Measurements from ENCODE around the gene MFF. TPM values are rescaled to one million over a fixed set of nuclear protein-coding genes. Genes with fewer than 3 reads are reported as not detected.

Gene MFF
- total and polyA plus RNA-seq, 10 of the 15 experiments (the other 5 are each of a cell fraction or from before 2014, with no cell fraction given), result 19.6 to 131 (median 106) TPM

- ChIA-PET CTCF (no interaction called here), RAD21 (ENCODE audit: unreplicated experiment) (interaction anchor here (1.3 kb wide), 1 partner anchor 22 kb away, joined by 3 read pairs; no protein-coding TSS in a partner anchor), SMC1A (ENCODE audit: uncharacterized antibody, unreplicated experiment) (no interaction called here), POLR2A (no interaction called here)
- H3K4me2 ChIP-seq (ENCODE audit: control insufficient read depth, insufficient read depth), result no peak overlapping the region
- no peak overlapping the region for H3K27ac ChIP-seq (ENCODE audit: control insufficient read depth, insufficient read depth)
- no peak overlapping the region for H3K4me3 ChIP-seq
- 53% methylated on average over 9 of the region's 9 CpGs for WGBS (ENCODE audit: insufficient coverage, insufficient replicate concordance, low lambda C conversion rate, missing lambda C conversion rate)
- BruUV-seq (replicated peaks), result no TSS peak
- peak; percentile 34 for TF ChIP-seq RUNX3 (IDR thresholded peaks at IDR 0.05; ENCODE audit: low read length)
- no peak for TF ChIP-seq MXI1 (IDR thresholded peaks at IDR 0.05; ENCODE audit: low read depth, low read length)
- intact Hi-C loops (cut with micrococcal nuclease; ENCODE audit: unreplicated experiment), result no loop called here
- DNase-seq (ENCODE audit: low read depth, low spot score), result no peak
- H3K9me3 ChIP-seq (replicated peaks; ENCODE audit: control insufficient read depth, insufficient read depth, low read length), result no peaks in the 10 kb centered on the region
- no peaks in the 10 kb centered on the region for H3K4me1 ChIP-seq (ENCODE audit: control insufficient read depth, insufficient read depth, low read length)
- no peaks in the 10 kb centered on the region for H3K79me2 ChIP-seq (ENCODE audit: control insufficient read depth, insufficient read depth, low read length)
- H2AFZ ChIP-seq (ENCODE audit: control insufficient read depth, low read depth, low read length), result no peak overlapping the region
- no peak for ATAC-seq
- H3K27me3 ChIP-seq (replicated peaks in 1 of 2; ENCODE audit: control insufficient read depth in 2 of 2, insufficient read depth in 2 of 2, low read length in 1 of 2), result no peaks in the 10 kb centered on the region
- no peak overlapping the region for H3K9ac ChIP-seq (ENCODE audit: control insufficient read depth, insufficient read depth, low read length)
- H4K20me1 ChIP-seq (ENCODE audit: control insufficient read depth, insufficient read depth), result no peaks in the 10 kb centered on the region
- in situ Hi-C loops (cut with MboI), result no loop called here
- no peaks in the 10 kb centered on the region for H3K36me3 ChIP-seq (ENCODE audit: control insufficient read depth in 2 of 2, insufficient read depth in 2 of 2, low read length in 1 of 2)
- no peak for FAIRE-seq
Measured at GRCh38 chr2:227370791-227371312, 45.8 kb downstream of the MFF start.

DNA sequence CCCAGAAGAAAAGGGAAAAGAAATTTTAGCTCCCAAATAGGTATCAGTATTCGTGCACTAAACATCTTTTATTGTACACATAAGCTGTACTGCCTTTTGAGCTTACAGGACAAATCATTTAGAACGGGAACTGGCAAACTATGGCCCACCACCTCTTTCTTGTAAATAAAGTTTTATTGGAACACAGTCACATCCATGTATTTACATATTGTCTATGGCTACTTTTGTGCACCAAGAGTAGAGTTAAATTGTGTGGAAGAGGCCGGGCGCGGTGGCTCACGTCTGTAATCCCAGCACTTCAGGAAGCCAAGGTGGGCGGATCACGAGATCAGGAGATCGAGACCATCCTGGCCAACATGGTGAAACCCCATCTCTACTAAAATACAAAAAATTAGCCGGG, 48.3 kb downstream of the MFF start:
- ChIA-PET RAD21 (ENCODE audit: unreplicated experiment) (interaction anchor here (0.6 to 1.4 kb wide), 7 partner anchors 21 to 393 kb away, joined by 3 to 4 read pairs (median 3); no protein-coding TSS in a partner anchor), POLR2A (interaction anchor here (0.6 to 1.2 kb wide), 2 partner anchors 21 to 37 kb away, joined by 3 to 5 read pairs; no protein-coding TSS in a partner anchor), CTCF (interaction anchor here (0.7 to 1.8 kb wide), 5 partner anchors 22 to 135 kb away, joined by 3 to 5 read pairs (median 3); no protein-coding TSS in a partner anchor), SMC1A (ENCODE audit: uncharacterized antibody, unreplicated experiment) (interaction anchor here (0.6 to 4.0 kb wide), 10 partner anchors 10 to 330 kb away, joined by 3 to 13 read pairs (median 10); no protein-coding TSS in a partner anchor)
- peak; percentile 43; the same call in 1 of the 2 replicates for TF ChIP-seq ZBTB40 (IDR thresholded peaks at IDR 0.05; ENCODE audit: borderline replicate concordance)
- TF ChIP-seq ATF2 (IDR thresholded peaks at IDR 0.05; ENCODE audit: low read length), result no peak
- no peaks in the 10 kb centered on the region for H3K79me2 ChIP-seq (ENCODE audit: control insufficient read depth, insufficient read depth, low read length)
- FAIRE-seq, result no peak
- no peaks in the 10 kb centered on the region for H3K9me3 ChIP-seq (replicated peaks; ENCODE audit: control insufficient read depth, insufficient read depth, low read length)
- H3K4me1 ChIP-seq (ENCODE audit: control insufficient read depth, insufficient read depth, low read length), result no peaks in the 10 kb centered on the region
- no peak overlapping the region for H3K27ac ChIP-seq (ENCODE audit: control insufficient read depth, insufficient read depth)
- in situ Hi-C loops (cut with MboI) (no loop called here), intact Hi-C loops (cut with micrococcal nuclease; ENCODE audit: unreplicated experiment) (no loop called here)
- WGBS (ENCODE audit: insufficient coverage, insufficient replicate concordance, low lambda C conversion rate, missing lambda C conversion rate), result 81% methylated on average over 10 of the region's 10 CpGs
- no peaks in the 10 kb centered on the region for H3K27me3 ChIP-seq (replicated peaks in 1 of 2; ENCODE audit: control insufficient read depth in 2 of 2, insufficient read depth in 2 of 2, low read length in 1 of 2)
- H3K4me2 ChIP-seq (ENCODE audit: control insufficient read depth, insufficient read depth), result no peak overlapping the region
- H3K36me3 ChIP-seq (ENCODE audit: control insufficient read depth in 2 of 2, insufficient read depth in 2 of 2, low read length in 1 of 2), result no peaks in the 10 kb centered on the region
- ATAC-seq, result no peak
- DNase-seq (ENCODE audit: low read depth, low spot score), result no peak
- no peaks in the 10 kb centered on the region for H4K20me1 ChIP-seq (ENCODE audit: control insufficient read depth, insufficient read depth)
- no peak overlapping the region for H3K9ac ChIP-seq (ENCODE audit: control insufficient read depth, insufficient read depth, low read length)
- BruUV-seq (replicated peaks), result no TSS peak
- H2AFZ ChIP-seq (ENCODE audit: control insufficient read depth, low read depth, low read length), result no peak overlapping the region
- H3K4me3 ChIP-seq, result no peak overlapping the region
